HG03520 (cell line): Measurements from ENCODE around the gene C6orf47.

Experiments
- ATAC-seq: cut with Tn5 transposase; IDR thresholded peaks from one replicate; pipeline ENCODE4 v1.9.1; 2021; ENCODE audit warnings: mild to moderate bottlenecking, moderate library complexity; ENCODE audit not compliant: unreplicated experiment

The C6orf47 gene

GRCh38 chr6:31639043-31639442 is 21.5 kb downstream of the C6orf47 start:
- ATAC-seq = no peak

- ATAC-seq = no peak
Measured at GRCh38 chr6:31636698-31637596, 23.6 kb downstream of the C6orf47 start.

- ATAC-seq = no peak
Measured at GRCh38 chr6:31634969-31635575, 25.5 kb downstream of the C6orf47 start.

- ATAC-seq = no peak
Measured at GRCh38 chr6:31634131-31634530, 26.4 kb downstream of the C6orf47 start.

- ATAC-seq = no peak
Measured at GRCh38 chr6:31633447-31633846, 27.1 kb downstream of the C6orf47 start.

- ATAC-seq = no peak
Measured at GRCh38 chr6:31632279-31632946, 28.2 kb downstream of the C6orf47 start.

GRCh38 chr6:31631681-31632278 is 28.8 kb downstream of the C6orf47 start:
- no peak for ATAC-seq

GRCh38 chr6:31631209-31631608 is 29.4 kb downstream of the C6orf47 start:
- no peak for ATAC-seq

GRCh38 chr6:31630177-31630934 is 30.2 kb downstream of the C6orf47 start:
- no peak for ATAC-seq

GRCh38 chr6:31629014-31629413 is 31.6 kb downstream of the C6orf47 start:
- ATAC-seq = no peak

- ATAC-seq = no peak
Measured at GRCh38 chr6:31627690-31628287, 32.8 kb downstream of the C6orf47 start.

- ATAC-seq = no peak
Measured at GRCh38 chr6:31626952-31627351, 33.6 kb downstream of the C6orf47 start.

- ATAC-seq = no peak
Measured at GRCh38 chr6:31624070-31624469, 36.5 kb downstream of the C6orf47 start.

GRCh38 chr6:31622684-31623091 is 37.9 kb downstream of the C6orf47 start:
- no peak for ATAC-seq

- ATAC-seq = no peak
Measured at GRCh38 chr6:31621991-31622390, 38.6 kb downstream of the C6orf47 start.

GRCh38 chr6:31621320-31621939 is 39.1 kb downstream of the C6orf47 start:
- no peak for ATAC-seq

- peak; percentile 37 for ATAC-seq
Measured at GRCh38 chr6:31620586-31621319, 39.8 kb downstream of the C6orf47 start, which contains the start of gene PRRC2A. Gene PRRC2A (plus strand): TSS chr6:31620715. CDS start chr6:31622790, 2,075 bp downstream.

GRCh38 chr6:31619805-31620585 is 40.6 kb downstream of the C6orf47 start:
- peak; percentile 67 for ATAC-seq
